Caco-2 (cell line): ENCODE results near the gene MPC1. TPM values are rescaled to one million over a fixed set of nuclear protein-coding genes. Genes with fewer than 3 reads are reported as not detected.
"Not testable (repeated sequence)": the region's sequence is repeated elsewhere in the genome, so short reads cannot be mapped to it uniquely, and the experiment has no call there.

Source experiments
- BruUV-seq: library from RNA; stranded (reverse); fragments of 400-500 nt; replicated peaks from 2 replicates; lab custom pipeline; 2021; lab: Mats Ljungman, UMichigan
- CTCF ChIA-PET: fragments of 300-600 bp; sonication (Branson Sonifier 250); formaldehyde crosslinking; loops from one replicate; lab custom pipeline; 2022; ENCODE audit warnings: antibody characterized with exemption; lab: Charles Lee
- POLR2A ChIA-PET: fragments of 300-600 bp; sonication (Branson Sonifier 250); formaldehyde crosslinking; loops from one replicate; lab custom pipeline; 2022; ENCODE audit warnings: antibody characterized with exemption; lab: Charles Lee
- DNase-seq, 2 experiments: peaks; one replicate each; pipeline versions ENCODE4 v3.0.0 to v3.0.0-alpha.2; 2020 to 2022
- H3K27me3 ChIP-seq: replicated peaks from 2 replicates; pipeline ENCODE4 v1.6.0; 2011; ENCODE audit warnings: low read length; ENCODE audit not compliant: control insufficient read depth, insufficient read depth
- H3K36me3 ChIP-seq: 2 replicates; pipeline ENCODE4 v1.5.1; 2011; ENCODE audit warnings: low read length; ENCODE audit not compliant: control insufficient read depth, insufficient read depth
- H3K4me1 ChIP-seq: fragments of 250-450 bp; sonication (Bioruptor Pico); 2 replicates; pipeline ENCODE4 v1.5.1; 2020; ENCODE audit warnings: mild to moderate bottlenecking
- H3K4me3 ChIP-seq: 2 replicates; pipeline ENCODE4 v1.5.1; 2011; ENCODE audit warnings: low read depth, mild to moderate bottlenecking, control low read depth, low read length
- H3K9me3 ChIP-seq: fragments of 250-450 bp; sonication (Bioruptor Pico); 2 replicates; pipeline ENCODE4 v1.5.1; 2020; ENCODE audit warnings: mild to moderate bottlenecking, moderate library complexity
- H3K27ac Mint-ChIP-seq: one replicate; pipeline ENCODE4 v1.8.0; 2022; ENCODE audit warnings: mixed read lengths; ENCODE audit not compliant: unreplicated experiment
- H3K27me3 Mint-ChIP-seq: one replicate; pipeline ENCODE4 v1.8.0; 2022; ENCODE audit warnings: mixed read lengths; ENCODE audit not compliant: insufficient read depth, unreplicated experiment
- H3K36me3 Mint-ChIP-seq: one replicate; pipeline ENCODE4 v1.8.0; 2022; ENCODE audit warnings: mild to moderate bottlenecking, mixed read lengths; ENCODE audit not compliant: insufficient read depth, unreplicated experiment
- H3K4me1 Mint-ChIP-seq: one replicate; pipeline ENCODE4 v1.8.0; 2022; ENCODE audit warnings: low read depth, mixed read lengths; ENCODE audit not compliant: unreplicated experiment
- H3K4me3 Mint-ChIP-seq: one replicate; pipeline ENCODE4 v1.8.0; 2022; ENCODE audit warnings: mild to moderate bottlenecking, moderate library complexity, mixed read lengths; ENCODE audit not compliant: unreplicated experiment
- H3K9me3 Mint-ChIP-seq: one replicate; pipeline ENCODE4 v1.8.0; 2022; ENCODE audit warnings: mixed read lengths; ENCODE audit not compliant: unreplicated experiment
- intact Hi-C: fragments of 100-400 bp; cut with micrococcal nuclease; formaldehyde crosslinking; loops from one replicate; pipeline ENCODE4 v1.10.0; 2022; ENCODE audit not compliant: unreplicated experiment
- total RNA-seq: library from RNA; stranded (reverse); gene quantifications from 2 replicates; pipeline ENCODE4 v1.2.3, GENCODE V29; 2022
- TF ChIP-seq, protein P1 (sequence below), 2 experiments: fragments of 200-600 bp in 1 of 2; IDR thresholded peaks; 1 replicate in 1 of 2; 2 replicates in 1 of 2; pipeline versions ENCODE4 v1.5.1 to v1.8.0; 2011 to 2022; ENCODE audit warnings: antibody characterized with exemption in 1 of 2, control low read depth in 1 of 2, inconsistent platforms in 1 of 2, low read depth in 1 of 2, low read length in 1 of 2, mild to moderate bottlenecking in 1 of 2, moderate library complexity in 1 of 2; ENCODE audit not compliant: insufficient read depth in 1 of 2, severe bottlenecking in 1 of 2, unreplicated experiment in 1 of 2

Gene MPC1
- total RNA-seq, 1 experiment from 2014 or later: 19.7 TPM

DNA sequence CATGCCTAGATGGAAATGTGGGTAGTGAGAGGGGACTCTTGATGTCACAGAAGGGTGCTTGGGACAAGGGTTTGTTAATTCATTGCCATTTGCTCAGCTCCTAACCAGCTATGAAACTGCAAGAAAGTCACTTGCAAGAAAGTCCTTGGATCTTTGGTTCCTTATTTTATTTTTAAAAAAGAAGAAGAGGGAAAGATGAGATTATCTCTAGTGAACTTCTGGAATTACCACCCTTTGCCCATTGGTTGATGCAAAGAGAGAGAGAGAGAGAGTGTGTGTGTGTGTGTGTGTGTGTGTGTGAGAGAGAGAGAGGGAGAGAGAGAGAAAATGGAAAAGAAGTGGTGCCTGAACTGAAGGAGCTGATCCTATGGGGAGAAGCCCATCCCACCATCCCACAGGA is 35.8 kb downstream of the MPC1 start:
- peaks cover 26% of the 10 kb centered on the region for H3K9me3 Mint-ChIP-seq
- POLR2A ChIA-PET: no interaction called here

DNA sequence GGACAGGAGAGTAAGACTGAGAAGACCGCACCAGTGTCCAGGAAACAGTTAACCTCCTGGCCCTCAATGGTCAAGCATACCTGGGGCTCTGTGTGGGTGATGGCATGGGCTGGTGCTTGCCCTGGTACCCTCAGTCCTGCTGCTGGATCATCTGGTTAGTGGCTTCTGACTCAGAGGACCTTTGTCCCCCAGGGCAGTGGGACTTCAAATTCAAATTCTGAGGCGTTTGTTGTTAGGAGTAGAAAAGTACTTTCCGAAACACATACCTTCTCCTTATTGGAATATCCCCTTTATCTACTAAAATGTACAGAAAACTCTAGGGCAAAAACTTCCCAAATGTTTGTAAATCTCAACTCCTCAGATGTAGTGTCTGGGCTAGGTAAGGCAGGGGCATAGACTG is 36.3 kb downstream of the MPC1 start:
- H3K4me1 ChIP-seq: peaks cover 21% of the 10 kb centered on the region
- H3K9me3 ChIP-seq: peaks cover 3% of the 10 kb centered on the region; the same call in 1 of the 2 replicates
- Mint-ChIP-seq H3K36me3 (no peaks in the 10 kb centered on the region), H3K27me3 (no peaks in the 10 kb centered on the region), H3K9me3 (peaks cover 21% of the 10 kb centered on the region), H3K27ac (no peak overlapping the region), H3K4me3 (no peak overlapping the region), H3K4me1 (peaks cover 6% of the 10 kb centered on the region)
- CTCF ChIA-PET: no interaction called here
- POLR2A ChIA-PET: no interaction called here
- intact Hi-C loops: no loop called here
- no peak overlapping the region for H3K4me3 ChIP-seq
- no peaks in the 10 kb centered on the region for H3K36me3 ChIP-seq
- no peak for DNase-seq
- TF ChIP-seq, protein P1, sequence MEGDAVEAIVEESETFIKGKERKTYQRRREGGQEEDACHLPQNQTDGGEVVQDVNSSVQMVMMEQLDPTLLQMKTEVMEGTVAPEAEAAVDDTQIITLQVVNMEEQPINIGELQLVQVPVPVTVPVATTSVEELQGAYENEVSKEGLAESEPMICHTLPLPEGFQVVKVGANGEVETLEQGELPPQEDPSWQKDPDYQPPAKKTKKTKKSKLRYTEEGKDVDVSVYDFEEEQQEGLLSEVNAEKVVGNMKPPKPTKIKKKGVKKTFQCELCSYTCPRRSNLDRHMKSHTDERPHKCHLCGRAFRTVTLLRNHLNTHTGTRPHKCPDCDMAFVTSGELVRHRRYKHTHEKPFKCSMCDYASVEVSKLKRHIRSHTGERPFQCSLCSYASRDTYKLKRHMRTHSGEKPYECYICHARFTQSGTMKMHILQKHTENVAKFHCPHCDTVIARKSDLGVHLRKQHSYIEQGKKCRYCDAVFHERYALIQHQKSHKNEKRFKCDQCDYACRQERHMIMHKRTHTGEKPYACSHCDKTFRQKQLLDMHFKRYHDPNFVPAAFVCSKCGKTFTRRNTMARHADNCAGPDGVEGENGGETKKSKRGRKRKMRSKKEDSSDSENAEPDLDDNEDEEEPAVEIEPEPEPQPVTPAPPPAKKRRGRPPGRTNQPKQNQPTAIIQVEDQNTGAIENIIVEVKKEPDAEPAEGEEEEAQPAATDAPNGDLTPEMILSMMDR (IDR thresholded peaks at IDR 0.05; ENCODE audit: insufficient read depth in 1 of 2, low read depth in 1 of 2, low read length in 1 of 2, severe bottlenecking in 1 of 2, unreplicated experiment in 1 of 2): no peak
- no peaks in the 10 kb centered on the region for H3K27me3 ChIP-seq
- no TSS peak for BruUV-seq

More for the DNA sequence above, 35.8 kb downstream of the MPC1 start:
- Mint-ChIP-seq H3K4me3 (no peak overlapping the region), H3K27ac (no peak overlapping the region), H3K4me1 (peaks cover 6% of the 10 kb centered on the region), H3K27me3 (no peaks in the 10 kb centered on the region), H3K36me3 (no peaks in the 10 kb centered on the region)
- Histone ChIP-seq H3K9me3 (peaks cover 3% of the 10 kb centered on the region; the same call in 1 of the 2 replicates), H3K4me3 (no peak overlapping the region), H3K27me3 (no peaks in the 10 kb centered on the region), H3K36me3 (no peaks in the 10 kb centered on the region), H3K4me1 (peaks cover 22% of the 10 kb centered on the region)
- no peak for DNase-seq
- no TSS peak for BruUV-seq
- TF ChIP-seq, protein P1 (IDR thresholded peaks at IDR 0.05; ENCODE audit: insufficient read depth in 1 of 2, low read depth in 1 of 2, low read length in 1 of 2, severe bottlenecking in 1 of 2, unreplicated experiment in 1 of 2): no peak
- CTCF ChIA-PET: no interaction called here
- intact Hi-C loops: no loop called here

DNA sequence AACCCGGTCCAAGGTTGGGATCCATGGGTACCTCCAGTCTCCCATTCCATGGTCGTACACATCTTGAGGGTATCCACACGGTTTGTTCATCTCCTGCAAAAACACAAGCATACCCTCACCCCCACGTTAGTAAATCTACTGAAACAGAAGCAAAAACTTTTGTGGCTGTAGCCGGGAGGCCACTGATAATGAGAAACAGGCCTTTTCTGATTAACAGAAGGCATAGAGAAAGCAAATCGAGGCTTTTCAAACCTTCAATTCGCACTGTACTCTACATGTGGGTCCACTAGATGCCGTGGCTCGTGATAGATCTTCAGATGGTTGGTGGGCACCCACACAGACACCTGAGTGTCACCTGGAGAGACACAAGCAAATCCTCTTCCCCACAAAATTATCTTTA is 37.1 kb downstream of the MPC1 start:
- POLR2A ChIA-PET, DNase-seq, H3K36me3 Mint-ChIP-seq, CTCF ChIA-PET, intact Hi-C loops, H3K27me3 Mint-ChIP-seq, H3K4me3 ChIP-seq, H3K27ac Mint-ChIP-seq, H3K4me1 Mint-ChIP-seq, H3K27me3 ChIP-seq, BruUV-seq, H3K9me3 ChIP-seq, H3K36me3 ChIP-seq, H3K4me3 Mint-ChIP-seq: not testable (repeated sequence)
- H3K9me3 Mint-ChIP-seq: peaks cover 13% of the 10 kb centered on the region
- H3K4me1 ChIP-seq: peaks cover 17% of the 10 kb centered on the region

DNA sequence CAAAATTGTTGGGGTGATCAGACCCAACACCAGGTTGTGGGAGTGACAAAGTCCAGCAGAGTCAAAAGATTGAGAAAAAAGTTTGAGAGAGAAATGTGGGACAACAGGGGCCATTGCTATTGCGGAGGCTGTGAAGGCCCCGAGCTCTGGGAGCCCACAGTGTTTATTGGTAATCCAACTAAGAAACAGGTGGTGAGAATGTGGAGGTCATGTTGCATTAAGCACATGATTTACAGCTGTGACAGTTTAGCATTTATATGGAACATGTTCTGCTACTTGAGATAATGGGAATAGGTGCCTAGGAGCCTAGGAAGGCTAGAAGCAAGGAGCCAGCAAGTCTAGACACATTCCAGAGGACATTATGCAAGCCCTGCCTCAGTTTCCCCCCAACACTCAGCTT is 37.8 kb downstream of the MPC1 start:
- H3K27me3 Mint-ChIP-seq, H3K4me1 Mint-ChIP-seq, H3K4me3 ChIP-seq, H3K36me3 ChIP-seq, H3K4me3 Mint-ChIP-seq, H3K9me3 ChIP-seq, CTCF ChIA-PET, H3K36me3 Mint-ChIP-seq, DNase-seq, H3K9me3 Mint-ChIP-seq, POLR2A ChIA-PET, intact Hi-C loops, H3K27me3 ChIP-seq, H3K27ac Mint-ChIP-seq, BruUV-seq: not testable (repeated sequence)
- H3K4me1 ChIP-seq: peaks cover 17% of the 10 kb centered on the region
